Activated T-cell treated with anti-CD3 and anti-CD28 coated beads, Interleukin-2, amount 50 U/mL, for 24 hours (primary cell): ENCODE measurements around the gene RBFOX2.

Experiments
- DNase-seq: peaks from one replicate; pipeline ENCODE4 v3.0.0-alpha.2; 2020
- H3K27ac Mint-ChIP-seq: 2 replicates; pipeline ENCODE4 v1.8.0; 2020; ENCODE audit warnings: mild to moderate bottlenecking, mixed read lengths
- H3K27me3 Mint-ChIP-seq: 2 replicates; pipeline ENCODE4 v1.8.0; 2020; ENCODE audit warnings: mixed read lengths
- H3K36me3 Mint-ChIP-seq: 2 replicates; pipeline ENCODE4 v1.8.0; 2020; ENCODE audit warnings: low read depth, mixed read lengths
- H3K4me1 Mint-ChIP-seq: 2 replicates; pipeline ENCODE4 v1.8.0; 2020; ENCODE audit warnings: low read depth, mixed read lengths
- H3K4me3 Mint-ChIP-seq: 2 replicates; pipeline ENCODE4 v1.8.0; 2020; ENCODE audit warnings: mild to moderate bottlenecking, moderate library complexity, mixed read lengths
- H3K9me3 Mint-ChIP-seq: 2 replicates; pipeline ENCODE4 v1.8.0; 2020; ENCODE audit warnings: mixed read lengths

Gene RBFOX2

GRCh38 chr22:35961480-35962295 lies 66.9 kb downstream of the RBFOX2 start:
- Mint-ChIP-seq H3K27ac (no peak overlapping the region), H3K4me3 (no peak overlapping the region), H3K36me3 (no peaks in the 10 kb centered on the region), H3K27me3 (peaks cover 13% of the 10 kb centered on the region), H3K9me3 (no peaks in the 10 kb centered on the region), H3K4me1 (no peaks in the 10 kb centered on the region)
- no peak for DNase-seq

DNA sequence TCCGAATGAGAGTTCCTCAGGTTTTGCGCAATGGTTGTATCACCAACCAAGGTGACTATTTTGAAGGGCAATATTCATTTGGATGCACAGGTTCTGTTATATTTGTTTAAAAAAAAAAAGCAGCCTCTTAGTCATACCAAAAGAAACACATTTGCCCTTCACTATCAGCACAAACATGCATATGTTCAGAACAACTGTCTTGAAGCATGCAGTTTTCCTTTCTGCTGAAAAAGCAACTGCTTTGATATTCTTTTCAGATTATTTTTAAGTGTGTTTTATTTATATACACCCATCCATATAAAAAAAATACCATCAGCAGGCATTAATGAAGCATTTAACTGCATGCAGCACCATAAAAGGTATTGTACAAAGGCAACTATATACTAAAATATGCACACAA lies 67.8 kb downstream of the RBFOX2 start:
- no peak for DNase-seq
- Mint-ChIP-seq H3K4me3 (no peak overlapping the region), H3K36me3 (no peaks in the 10 kb centered on the region)

DNA sequence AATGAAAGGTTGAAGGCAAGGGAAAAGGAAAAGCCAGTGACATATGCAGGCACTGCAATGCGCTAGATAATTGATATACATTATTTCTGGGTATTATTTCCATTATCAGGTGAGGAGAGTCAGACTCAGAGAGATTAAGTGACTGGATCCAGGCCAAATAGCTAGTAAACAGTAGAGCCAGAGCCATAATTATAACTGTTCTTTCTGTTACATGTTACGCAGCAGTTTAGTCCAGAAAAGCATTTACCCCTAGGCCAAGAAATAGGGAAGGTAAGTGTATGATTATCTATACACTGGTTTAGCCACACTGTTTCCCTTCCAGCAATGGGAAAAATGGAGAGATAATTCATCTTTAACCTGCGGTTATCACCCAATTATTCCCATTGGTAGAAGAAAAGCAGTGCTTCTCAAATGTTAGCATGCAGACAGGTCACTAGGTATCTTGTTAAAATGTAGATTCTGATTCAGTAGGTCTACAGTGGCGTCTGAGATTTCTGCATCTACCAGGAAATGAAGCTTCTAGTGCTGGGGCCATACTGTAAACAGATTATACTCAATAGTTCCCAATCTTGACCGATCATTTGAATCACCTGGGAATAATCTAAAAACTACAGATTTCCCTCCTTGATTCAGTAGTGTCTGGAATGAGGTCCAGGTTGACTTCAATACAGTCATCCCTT lies 69.4 kb downstream of the RBFOX2 start:
- H3K27ac Mint-ChIP-seq: no peak overlapping the region
- H3K4me1 Mint-ChIP-seq: peaks cover 4% of the 10 kb centered on the region
- H3K27me3 Mint-ChIP-seq: peaks cover 13% of the 10 kb centered on the region
- no peaks in the 10 kb centered on the region for H3K36me3 Mint-ChIP-seq
- H3K4me3 Mint-ChIP-seq: no peak overlapping the region
- no peak for DNase-seq
- no peaks in the 10 kb centered on the region for H3K9me3 Mint-ChIP-seq

More for the DNA sequence above, 67.8 kb downstream of the RBFOX2 start:
- H3K27me3 Mint-ChIP-seq: peaks cover 13% of the 10 kb centered on the region
- no peaks in the 10 kb centered on the region for H3K9me3 Mint-ChIP-seq
- no peaks in the 10 kb centered on the region for H3K4me1 Mint-ChIP-seq
- no peak overlapping the region for H3K27ac Mint-ChIP-seq

GRCh38 chr22:35958334-35958733 lies 70.3 kb downstream of the RBFOX2 start:
- no peak for DNase-seq
- Mint-ChIP-seq H3K36me3 (no peaks in the 10 kb centered on the region), H3K4me3 (no peak overlapping the region), H3K27me3 (peaks cover 13% of the 10 kb centered on the region), H3K27ac (no peak overlapping the region), H3K9me3 (no peaks in the 10 kb centered on the region), H3K4me1 (peaks cover 4% of the 10 kb centered on the region)

DNA sequence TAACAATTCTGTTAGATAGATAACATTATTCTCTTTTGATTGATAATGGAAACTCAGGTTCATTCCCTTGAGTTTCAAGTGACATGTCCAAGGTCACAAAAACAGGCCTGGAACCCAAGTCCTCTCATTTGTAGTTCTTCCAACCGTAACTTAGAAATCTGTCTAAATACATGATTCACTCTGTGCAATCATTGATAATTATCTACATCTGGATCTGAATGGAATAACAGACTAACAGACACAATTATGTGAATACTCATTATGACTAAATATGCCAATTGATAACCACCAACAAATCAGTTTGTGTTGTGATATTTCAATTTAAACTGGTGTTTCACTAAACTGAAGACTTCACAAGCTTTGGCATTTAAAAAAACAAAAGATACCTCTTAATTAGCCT lies 71.0 kb downstream of the RBFOX2 start:
- H3K9me3 Mint-ChIP-seq: no peaks in the 10 kb centered on the region
- peaks cover 13% of the 10 kb centered on the region for H3K27me3 Mint-ChIP-seq
- no peaks in the 10 kb centered on the region for H3K36me3 Mint-ChIP-seq
- H3K4me1 Mint-ChIP-seq: peaks cover 4% of the 10 kb centered on the region
- no peak for DNase-seq
- no peak overlapping the region for H3K27ac Mint-ChIP-seq
- no peak overlapping the region for H3K4me3 Mint-ChIP-seq

DNA sequence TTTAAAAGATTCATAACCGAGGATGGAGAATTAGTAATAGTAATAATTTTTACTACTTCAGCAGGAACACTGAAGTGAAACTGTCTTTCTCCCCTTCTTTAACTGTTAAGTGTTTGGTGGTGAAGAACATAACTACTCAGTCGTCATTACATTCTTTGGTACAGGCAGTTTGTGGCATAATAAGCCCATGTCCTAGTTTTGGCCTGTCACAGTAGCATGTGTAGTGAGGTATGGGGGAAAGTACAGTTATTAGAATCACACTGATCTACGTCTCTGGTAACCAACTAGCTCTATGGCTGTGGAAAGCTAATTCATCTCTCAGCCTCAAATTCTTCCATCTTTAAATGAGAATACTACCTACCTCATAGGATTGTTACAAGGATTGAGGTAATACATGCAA lies 71.8 kb downstream of the RBFOX2 start:
- Mint-ChIP-seq H3K9me3 (no peaks in the 10 kb centered on the region), H3K27me3 (peaks cover 12% of the 10 kb centered on the region), H3K36me3 (no peaks in the 10 kb centered on the region), H3K27ac (no peak overlapping the region), H3K4me3 (no peak overlapping the region), H3K4me1 (peaks cover 4% of the 10 kb centered on the region)
- no peak for DNase-seq

DNA sequence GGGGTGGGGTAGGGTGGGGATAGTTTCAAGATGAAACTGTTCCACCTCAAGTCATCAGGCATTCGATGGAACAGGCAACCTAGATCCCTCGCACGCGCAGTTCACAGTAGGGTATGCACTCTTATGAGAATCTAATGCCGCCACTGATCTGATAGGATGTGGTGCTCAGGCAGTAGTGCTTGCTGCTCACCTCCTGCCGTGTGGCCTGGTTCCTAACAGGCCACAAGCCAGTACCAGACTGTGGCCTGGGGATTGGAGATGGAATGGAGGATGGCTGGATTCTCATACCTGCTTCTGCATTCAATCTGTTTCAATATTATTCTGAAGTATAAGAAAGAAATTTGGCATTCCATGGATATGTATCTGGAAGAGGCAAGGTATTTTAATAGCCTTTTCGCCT lies 73.1 kb downstream of the RBFOX2 start:
- Mint-ChIP-seq H3K4me1 (peaks cover 4% of the 10 kb centered on the region), H3K27ac (no peak overlapping the region), H3K4me3 (no peak overlapping the region), H3K27me3 (peaks cover 7% of the 10 kb centered on the region), H3K36me3 (no peaks in the 10 kb centered on the region), H3K9me3 (no peaks in the 10 kb centered on the region)
- DNase-seq: no peak

- H3K4me3 Mint-ChIP-seq: no peak overlapping the region
- H3K27me3 Mint-ChIP-seq: no peaks in the 10 kb centered on the region
- DNase-seq: no peak
- no peaks in the 10 kb centered on the region for H3K9me3 Mint-ChIP-seq
- H3K36me3 Mint-ChIP-seq: no peaks in the 10 kb centered on the region
- peaks cover 4% of the 10 kb centered on the region for H3K4me1 Mint-ChIP-seq
- no peak overlapping the region for H3K27ac Mint-ChIP-seq
Observed at GRCh38 chr22:35952576-35952975, 76.0 kb downstream of the RBFOX2 start.

- no peaks in the 10 kb centered on the region for H3K27me3 Mint-ChIP-seq
- peaks cover 4% of the 10 kb centered on the region for H3K4me1 Mint-ChIP-seq
- no peak for DNase-seq
- no peaks in the 10 kb centered on the region for H3K9me3 Mint-ChIP-seq
- no peak overlapping the region for H3K27ac Mint-ChIP-seq
- H3K4me3 Mint-ChIP-seq: no peak overlapping the region
- no peaks in the 10 kb centered on the region for H3K36me3 Mint-ChIP-seq
Observed at GRCh38 chr22:35950262-35950661, 78.4 kb downstream of the RBFOX2 start.

GRCh38 chr22:35949243-35949642 lies 79.4 kb downstream of the RBFOX2 start:
- Mint-ChIP-seq H3K4me3 (no peak overlapping the region), H3K27me3 (no peaks in the 10 kb centered on the region), H3K27ac (no peak overlapping the region), H3K36me3 (no peaks in the 10 kb centered on the region), H3K9me3 (no peaks in the 10 kb centered on the region), H3K4me1 (no peaks in the 10 kb centered on the region)
- DNase-seq: no peak

DNA sequence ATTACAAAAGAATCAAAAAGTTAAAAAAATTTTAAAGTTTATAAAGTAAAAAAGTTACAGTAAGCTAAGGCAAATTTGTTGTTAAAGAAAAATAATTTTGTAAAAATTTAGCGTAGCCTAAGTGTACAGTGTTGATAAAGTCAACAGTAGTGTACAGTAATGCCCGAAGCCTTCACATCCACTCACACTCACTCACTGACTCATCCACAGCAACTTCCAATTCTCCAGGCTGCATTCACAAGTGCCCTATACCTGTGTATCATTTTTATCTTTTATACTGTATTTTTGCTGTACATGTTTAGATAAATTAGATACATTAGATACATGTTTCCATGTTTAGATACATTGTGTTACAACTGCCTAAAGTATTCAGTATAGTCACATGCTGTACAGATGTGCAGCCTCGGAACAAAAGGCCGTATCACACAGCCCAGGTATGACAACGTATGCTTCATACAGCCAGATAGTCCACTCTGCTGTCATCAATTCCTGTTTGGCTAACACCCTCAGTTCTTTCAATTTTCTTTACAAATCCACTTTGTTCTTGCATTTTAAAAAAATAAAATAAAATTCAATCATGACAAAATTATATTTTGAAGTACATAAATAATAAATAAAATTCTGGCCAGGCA lies 80.7 kb downstream of the RBFOX2 start:
- no peak overlapping the region for H3K27ac Mint-ChIP-seq
- no peak overlapping the region for H3K4me3 Mint-ChIP-seq
- no peaks in the 10 kb centered on the region for H3K36me3 Mint-ChIP-seq
- no peaks in the 10 kb centered on the region for H3K27me3 Mint-ChIP-seq
- no peaks in the 10 kb centered on the region for H3K4me1 Mint-ChIP-seq
- DNase-seq: no peak
- no peaks in the 10 kb centered on the region for H3K9me3 Mint-ChIP-seq

GRCh38 chr22:35944458-35944857 lies 84.2 kb downstream of the RBFOX2 start:
- Mint-ChIP-seq H3K36me3 (no peaks in the 10 kb centered on the region), H3K4me3 (no peak overlapping the region), H3K27me3 (peaks cover 2% of the 10 kb centered on the region), H3K4me1 (no peaks in the 10 kb centered on the region), H3K9me3 (no peaks in the 10 kb centered on the region), H3K27ac (no peak overlapping the region)
- DNase-seq: no peak

DNA sequence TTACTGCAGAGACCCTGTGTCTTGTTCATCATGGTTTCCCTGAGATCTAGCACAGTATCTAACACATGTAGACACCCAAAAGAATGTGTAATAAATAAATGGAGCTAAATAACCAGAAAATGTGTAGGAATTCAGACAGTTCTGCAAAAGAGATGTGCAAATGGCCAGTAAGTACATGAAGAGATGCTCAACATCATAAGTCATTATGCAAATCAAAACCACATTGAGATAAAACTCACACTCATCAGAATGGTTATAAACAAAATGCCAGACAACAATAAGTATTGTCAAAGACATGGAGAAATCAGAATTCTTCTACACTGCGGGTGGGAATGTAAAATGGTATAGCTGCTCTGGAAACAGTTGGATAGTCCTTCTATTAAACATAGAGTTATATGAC lies 88.5 kb downstream of the RBFOX2 start:
- no peak overlapping the region for H3K27ac Mint-ChIP-seq
- peaks cover 2% of the 10 kb centered on the region for H3K27me3 Mint-ChIP-seq
- no peaks in the 10 kb centered on the region for H3K9me3 Mint-ChIP-seq
- no peak overlapping the region for H3K4me3 Mint-ChIP-seq
- no peak for DNase-seq
- no peaks in the 10 kb centered on the region for H3K4me1 Mint-ChIP-seq
- no peaks in the 10 kb centered on the region for H3K36me3 Mint-ChIP-seq

GRCh38 chr22:35938226-35938625 lies 90.4 kb downstream of the RBFOX2 start:
- no peak overlapping the region for H3K4me3 Mint-ChIP-seq
- peaks cover 2% of the 10 kb centered on the region for H3K27me3 Mint-ChIP-seq
- no peak overlapping the region for H3K27ac Mint-ChIP-seq
- DNase-seq: no peak
- no peaks in the 10 kb centered on the region for H3K4me1 Mint-ChIP-seq
- no peaks in the 10 kb centered on the region for H3K36me3 Mint-ChIP-seq
- H3K9me3 Mint-ChIP-seq: no peaks in the 10 kb centered on the region

- Mint-ChIP-seq H3K4me3 (no peak overlapping the region), H3K27ac (no peak overlapping the region), H3K4me1 (no peaks in the 10 kb centered on the region), H3K9me3 (no peaks in the 10 kb centered on the region), H3K27me3 (no peaks in the 10 kb centered on the region), H3K36me3 (no peaks in the 10 kb centered on the region)
- DNase-seq: no peak
Observed at GRCh38 chr22:35930933-35931332, 97.7 kb downstream of the RBFOX2 start.
